AG04450 (cell line): ENCODE measurements around the gene WDR90. TPM values are rescaled to one million over a fixed set of nuclear protein-coding genes. Genes with fewer than 3 reads are reported as not detected.
A peak's percentile ranks its signal among the peaks of the same experiment; 100 is the strongest.

Experiments
- CTCF ChIA-PET: fragments of 300-600, 350-600 bp; formaldehyde crosslinking; extraction: SDS; loops from one replicate; lab custom pipeline; 2022; ENCODE audit warnings: antibody characterized with exemption, inconsistent platforms; lab: Charles Lee
- POLR2A ChIA-PET: fragments of 350-600 bp; formaldehyde crosslinking; extraction: SDS; loops from one replicate; lab custom pipeline; 2021; ENCODE audit warnings: antibody characterized with exemption, inconsistent platforms; lab: Yijun Ruan, JAX
- DNase-seq: peaks from one replicate; pipeline ENCODE4 v3.0.0-alpha.2; 2011; ENCODE audit warnings: low read depth, low spot score
- H3K27ac ChIP-seq: one replicate; pipeline ENCODE4 v1.5.1; 2012; ENCODE audit warnings: low read depth, low read length, control low read depth
- H3K27me3 ChIP-seq: one replicate; pipeline ENCODE4 v1.6.0; 2012; ENCODE audit warnings: low read length; ENCODE audit not compliant: control insufficient read depth, insufficient read depth
- H3K4me3 ChIP-seq: 2 replicates; pipeline ENCODE4 v1.5.1; 2011; ENCODE audit warnings: mild to moderate bottlenecking, low read depth, low read length, control low read depth
- H3K9me3 ChIP-seq: 2 replicates; pipeline ENCODE4 v1.5.1; 2012; ENCODE audit warnings: low read length; ENCODE audit not compliant: control insufficient read depth, insufficient read depth
- CTCF ChIP-seq: IDR thresholded peaks from 2 replicates; pipeline ENCODE4 v1.5.1; 2011; ENCODE audit warnings: low read depth, low read length, control low read depth, inconsistent platforms
- polyA plus RNA-seq: library from polyadenylated mRNA; depleted of rRNA; stranded (reverse); fragments of >200 nt; gene quantifications from 2 replicates; pipeline ENCODE4 v1.2.3, GENCODE V29; 2011

WDR90 gene
- polyA plus RNA-seq, 1 experiment: 2.1 TPM

GRCh38 chr16:666572-666971, 17.4 kb downstream of the WDR90 start:
- Histone ChIP-seq H3K9me3 (no peaks in the 10 kb centered on the region; the same call in 1 of the 2 replicates), H3K27me3 (no peaks in the 10 kb centered on the region), H3K27ac (no peak overlapping the region), H3K4me3 (no peak overlapping the region)
- no peak for DNase-seq
- CTCF ChIA-PET: interaction anchor here (1.9 kb wide), 1 partner anchor 15 kb away, joined by 5 read pairs; no protein-coding TSS in a partner anchor
- POLR2A ChIA-PET: interaction anchor here (1.5 kb wide), 1 partner anchor 14 kb away, joined by 4 read pairs; the partner anchor contains the start of gene STUB1
- TF ChIP-seq CTCF: no peak

GRCh38 chr16:667113-667779, 18.1 kb downstream of the WDR90 start:
- Histone ChIP-seq H3K9me3 (no peaks in the 10 kb centered on the region; the same call in 1 of the 2 replicates), H3K27me3 (no peaks in the 10 kb centered on the region), H3K4me3 (no peak overlapping the region), H3K27ac (no peak overlapping the region)
- DNase-seq: no peak
- ChIA-PET CTCF (interaction anchor here (0.6 to 1.9 kb wide), 5 partner anchors 9 to 100 kb away, joined by 4 to 5 read pairs (median 4); partner anchors contain the start of gene RHBDL1), POLR2A (interaction anchor here (0.6 to 1.5 kb wide), 3 partner anchors 9 to 89 kb away, joined by 3 to 4 read pairs (median 4); partner anchors contain the start of gene STUB1)
- no peak for TF ChIP-seq CTCF

- peak; percentile 55 for DNase-seq
- CTCF ChIA-PET: interaction anchor here (0.6 to 1.9 kb wide), 6 partner anchors 8 to 101 kb away, joined by 3 to 5 read pairs (median 4); partner anchors contain the start of gene RHBDL1
- H3K4me3 ChIP-seq: peak within 1 kb of the TSS; percentile 81
- H3K27me3 ChIP-seq: no peaks in the 10 kb centered on the region
- H3K9me3 ChIP-seq: no peaks in the 10 kb centered on the region; the same call in 1 of the 2 replicates
- TF ChIP-seq CTCF: peak; percentile 63
- POLR2A ChIA-PET: interaction anchor here (0.6 to 1.5 kb wide), 4 partner anchors 8 to 89 kb away, joined by 3 to 4 read pairs (median 4); partner anchors contain the start of gene STUB1
- H3K27ac ChIP-seq: no peak within 1 kb of the TSS
Observed at GRCh38 chr16:667780-668518, 18.8 kb downstream of the WDR90 start, which contains the start of gene RHOT2. Gene RHOT2 (plus strand): TSS chr16:668132. CDS start chr16:668200, 68 bp downstream.

- no peak for TF ChIP-seq CTCF
- CTCF ChIA-PET: interaction anchor here (0.6 to 1.9 kb wide), 3 partner anchors 13 to 668 kb away, joined by 3 to 5 read pairs (median 4); no protein-coding TSS in a partner anchor
Observed at GRCh38 chr16:668519-669171, 19.5 kb downstream of the WDR90 start.

More at GRCh38 chr16:668519-669171, 19.5 kb downstream of the WDR90 start:
- no peak overlapping the region for H3K27ac ChIP-seq
- H3K9me3 ChIP-seq: no peaks in the 10 kb centered on the region; the same call in 1 of the 2 replicates
- POLR2A ChIA-PET: interaction anchor here (0.8 to 1.0 kb wide), 3 partner anchors 10 to 16 kb away, joined by 3 to 4 read pairs (median 4); partner anchors contain the start of genes JMJD8 and STUB1
- H3K4me3 ChIP-seq: peak overlapping the region; percentile 81
- no peak for DNase-seq
- no peaks in the 10 kb centered on the region for H3K27me3 ChIP-seq
